Activated CD4-positive, alpha-beta memory T cell treated with anti-CD3 and anti-CD28 coated beads for 36 hours (primary cell): Measurements from ENCODE around the gene MRPL53. TPM values are rescaled to one million over a fixed set of nuclear protein-coding genes. Genes with fewer than 3 reads are reported as not detected.
"Not testable (repeated sequence)": the region's sequence is repeated elsewhere in the genome, so short reads cannot be mapped to it uniquely, and the experiment has no call there.

Experiments
- CTCF ChIA-PET: fragments of 350-600 bp; sonication (Branson Sonifier 250); formaldehyde crosslinking; loops from one replicate; lab custom pipeline; 2021; ENCODE audit warnings: antibody characterized with exemption, inconsistent platforms; lab: Charles Lee
- POLR2A ChIA-PET: fragments of 350-600 bp; sonication (Branson Sonifier 250); formaldehyde crosslinking; loops from one replicate; lab custom pipeline; 2021; ENCODE audit warnings: antibody characterized with exemption; lab: Charles Lee
- DNase-seq: peaks from one replicate; pipeline ENCODE4 v3.0.0-alpha.2; 2020
- H3K27ac Mint-ChIP-seq: one replicate; pipeline ENCODE4 v1.8.0; 2021; ENCODE audit warnings: mixed read lengths
- H3K27me3 Mint-ChIP-seq: one replicate; pipeline ENCODE4 v1.8.0; 2021; ENCODE audit warnings: mixed read lengths
- H3K36me3 Mint-ChIP-seq: one replicate; pipeline ENCODE4 v1.8.0; 2021; ENCODE audit warnings: mixed read lengths
- H3K4me1 Mint-ChIP-seq: one replicate; pipeline ENCODE4 v1.8.0; 2021; ENCODE audit warnings: low read depth, mixed read lengths
- H3K4me3 Mint-ChIP-seq: one replicate; pipeline ENCODE4 v1.8.0; 2021; ENCODE audit warnings: mild to moderate bottlenecking, mixed read lengths
- H3K9me3 Mint-ChIP-seq: one replicate; pipeline ENCODE4 v1.8.0; 2021; ENCODE audit warnings: mixed read lengths
- intact Hi-C: fragments of 100-400 bp; cut with micrococcal nuclease; formaldehyde crosslinking; loops from one replicate; pipeline ENCODE4 v1.15.1; 2023
- total RNA-seq, 2 experiments: library from RNA; stranded (reverse); gene quantifications; one replicate each; pipeline ENCODE4 v1.2.3, GENCODE V29; 2021

MRPL53 gene
- total RNA-seq, 2 experiments from 2014 or later, result 117 to 121 TPM

DNA sequence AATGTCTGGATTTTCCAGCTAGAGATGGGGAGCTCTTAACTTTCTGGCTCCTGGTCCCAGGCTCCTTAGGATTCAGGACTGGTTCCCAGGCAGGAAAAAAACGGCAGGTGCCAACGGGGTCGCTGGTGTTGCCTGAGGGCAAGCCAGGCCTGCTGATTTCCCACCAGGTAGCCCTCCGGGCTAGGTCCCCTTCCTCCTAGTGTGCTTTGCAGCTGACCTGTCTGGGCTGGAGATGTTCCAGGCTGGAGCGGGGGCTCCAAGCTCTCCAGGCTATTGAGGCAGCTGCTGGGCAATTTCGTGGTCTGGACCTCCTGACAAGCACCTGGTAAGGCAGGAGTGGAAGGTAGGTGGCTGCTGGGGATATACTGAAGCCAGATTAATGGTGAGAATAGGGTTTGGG is 2.0 kb upstream of the MRPL53 start:
- intact Hi-C loops, result no loop called here
- POLR2A ChIA-PET, result no interaction called here
- no peak for DNase-seq
- H3K4me1 Mint-ChIP-seq, result peaks cover 23% of the 10 kb centered on the region
- H3K27me3 Mint-ChIP-seq, result no peaks in the 10 kb centered on the region
- H3K9me3 Mint-ChIP-seq, result no peaks in the 10 kb centered on the region
- CTCF ChIA-PET, result interaction anchor here (0.9 to 4.8 kb wide), 5 partner anchors 8 to 241 kb away, joined by 3 to 47 read pairs (median 3); partner anchors contain the start of genes CCDC142 and TTC31
- peaks cover 25% of the 10 kb centered on the region for H3K36me3 Mint-ChIP-seq
- H3K4me3 Mint-ChIP-seq, result no peak overlapping the region
- H3K27ac Mint-ChIP-seq, result no peak overlapping the region

GRCh38 chr2:74472945-74473258 is 422 bp upstream of the MRPL53 start:
- intact Hi-C loops, result loop anchor here (1.0 to 2.0 kb wide), 3 partner anchors 9 to 56 kb away; partner anchors contain the start of genes AUP1, CCDC142, HTRA2 and WBP1
- POLR2A ChIA-PET, result interaction anchor here (1.0 to 2.4 kb wide), 5 partner anchors 9 to 57 kb away, joined by 3 to 23 read pairs (median 7); partner anchors contain the start of genes AUP1, CCDC142, HTRA2 and INO80B
- CTCF ChIA-PET, result interaction anchor here (1.2 to 4.8 kb wide), 3 partner anchors 10 to 82 kb away, joined by 3 to 47 read pairs (median 5); partner anchors contain the start of genes CCDC142, TTC31 and WBP1
- Mint-ChIP-seq H3K27me3 (no peaks in the 10 kb centered on the region), H3K36me3 (peaks cover 22% of the 10 kb centered on the region), H3K9me3 (no peaks in the 10 kb centered on the region), H3K27ac (peak overlapping the region; percentile 96), H3K4me1 (peaks cover 19% of the 10 kb centered on the region), H3K4me3 (peak overlapping the region; percentile 96)
- DNase-seq, result no peak

DNA sequence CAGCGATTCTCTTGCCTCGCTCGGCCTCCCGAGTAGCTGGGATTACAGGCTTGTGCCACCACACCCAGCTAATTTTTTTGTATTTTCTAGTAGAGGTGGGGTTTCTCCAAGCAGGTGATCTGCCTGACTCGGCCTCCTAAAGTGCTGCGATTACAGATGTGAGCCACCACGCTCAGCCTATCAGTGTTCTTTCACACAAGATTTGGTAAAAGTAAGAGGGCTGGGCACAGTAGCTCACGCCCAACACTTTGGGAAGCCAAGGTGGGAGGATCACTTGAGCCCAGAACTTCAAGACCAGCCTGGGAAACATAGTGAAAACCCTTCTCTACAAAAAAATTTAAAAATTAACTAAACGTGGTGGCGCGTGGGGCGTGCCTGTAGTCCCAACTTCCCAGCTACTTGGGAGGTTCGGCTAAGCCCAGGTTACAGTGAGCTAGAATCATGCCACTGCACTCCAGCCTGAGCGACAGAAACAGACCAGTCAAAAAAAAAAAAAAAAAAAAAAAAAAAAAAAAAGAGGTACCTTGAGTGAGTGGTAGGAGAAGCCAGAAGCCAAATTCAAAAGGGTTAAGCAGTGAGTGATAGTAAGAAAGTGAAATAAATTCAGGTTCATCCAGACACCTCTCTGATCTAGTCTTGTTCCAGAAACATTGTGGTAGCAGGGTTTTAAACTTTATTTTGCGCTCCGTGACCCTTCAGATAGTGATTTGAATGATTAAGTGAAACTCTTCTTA is 981 bp downstream of the MRPL53 start:
- H3K36me3 Mint-ChIP-seq, result peaks cover 22% of the 10 kb centered on the region
- POLR2A ChIA-PET, result interaction anchor here (0.6 to 2.4 kb wide), 3 partner anchors 10 to 95 kb away, joined by 3 to 23 read pairs (median 20); partner anchors contain the start of genes CCDC142, TTC31 and WBP1

GRCh38 chr2:74470742-74471141 is 1.7 kb downstream of the MRPL53 start:
- H3K27me3 Mint-ChIP-seq, H3K9me3 Mint-ChIP-seq, DNase-seq, intact Hi-C loops: not testable (repeated sequence)
- peak overlapping the region; percentile 71 for H3K27ac Mint-ChIP-seq
- ChIA-PET CTCF (interaction anchor here (1.2 to 4.8 kb wide), 2 partner anchors 12 to 13 kb away, joined by 11 to 47 read pairs; partner anchors contain the start of genes CCDC142, TTC31 and WBP1), POLR2A (interaction anchor here (2.4 kb wide), 1 partner anchor 12 kb away, joined by 20 read pairs; the partner anchor contains the start of gene WBP1)
- H3K4me1 Mint-ChIP-seq, result peaks cover 22% of the 10 kb centered on the region
- peaks cover 21% of the 10 kb centered on the region for H3K36me3 Mint-ChIP-seq
- H3K4me3 Mint-ChIP-seq, result peak overlapping the region; percentile 35

More for the DNA sequence above, 981 bp downstream of the MRPL53 start:
- Mint-ChIP-seq H3K27ac (peak overlapping the region; percentile 96), H3K4me1 (peaks cover 19% of the 10 kb centered on the region), H3K4me3 (peak overlapping the region; percentile 96), H3K27me3 (no peaks in the 10 kb centered on the region), H3K9me3 (no peaks in the 10 kb centered on the region)
- CTCF ChIA-PET, result interaction anchor here (1.2 to 4.8 kb wide), 2 partner anchors 11 to 13 kb away, joined by 11 to 47 read pairs; partner anchors contain the start of genes CCDC142, TTC31 and WBP1
- DNase-seq, result no peak
- intact Hi-C loops, result loop anchor here (1.0 to 2.0 kb wide), 3 partner anchors 11 to 57 kb away; partner anchors contain the start of genes AUP1, CCDC142, HTRA2 and WBP1

DNA sequence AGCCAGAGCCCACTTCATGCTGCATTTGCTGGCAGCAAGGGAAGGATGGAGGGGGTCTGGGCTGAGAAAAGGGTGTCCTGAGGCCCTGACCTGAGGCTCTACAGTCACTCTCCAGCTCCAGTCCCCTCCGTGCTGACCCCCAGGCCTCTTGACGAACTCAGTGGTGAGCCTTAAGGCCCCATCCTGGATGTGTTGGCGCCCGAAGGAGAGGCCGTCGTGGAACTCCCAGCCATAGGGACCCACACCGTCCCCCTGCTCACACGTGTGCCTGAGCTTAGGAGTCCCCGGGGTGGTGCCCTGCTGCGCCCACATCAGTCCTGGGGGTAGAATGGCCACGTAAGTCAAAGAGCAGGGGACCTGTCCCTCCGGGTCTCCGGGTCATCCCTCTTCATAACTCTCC is 8.1 kb downstream of the MRPL53 start:
- no peak for DNase-seq
- intact Hi-C loops, result no loop called here
- no peaks in the 10 kb centered on the region for H3K27me3 Mint-ChIP-seq

GRCh38 chr2:74462786-74463105 is 9.7 kb downstream of the MRPL53 start:
- H3K27ac Mint-ChIP-seq, result no peak overlapping the region
- peak overlapping the region; percentile 41 for H3K4me3 Mint-ChIP-seq
- ChIA-PET POLR2A (no interaction called here), CTCF (no interaction called here)
- H3K9me3 Mint-ChIP-seq, result no peaks in the 10 kb centered on the region
- peaks cover 37% of the 10 kb centered on the region for H3K4me1 Mint-ChIP-seq
- H3K36me3 Mint-ChIP-seq, result peaks cover 17% of the 10 kb centered on the region
- DNase-seq, result no peak
- intact Hi-C loops, result no loop called here
- H3K27me3 Mint-ChIP-seq, result peaks cover 2% of the 10 kb centered on the region

More for the DNA sequence above, 8.1 kb downstream of the MRPL53 start:
- H3K4me1 Mint-ChIP-seq, result peaks cover 27% of the 10 kb centered on the region
- peaks cover 15% of the 10 kb centered on the region for H3K36me3 Mint-ChIP-seq
- peak overlapping the region; percentile 72 for H3K27ac Mint-ChIP-seq
- ChIA-PET CTCF (interaction anchor here (1.0 to 1.8 kb wide), 4 partner anchors 9 to 67 kb away, joined by 3 to 10 read pairs (median 4); partner anchors contain the start of genes CCDC142 and TTC31), POLR2A (interaction anchor here (0.8 kb wide), 1 partner anchor 43 kb away, joined by 3 read pairs; no protein-coding TSS in a partner anchor)
- no peaks in the 10 kb centered on the region for H3K9me3 Mint-ChIP-seq
- H3K4me3 Mint-ChIP-seq, result peak overlapping the region; percentile 98

- Mint-ChIP-seq H3K36me3 (peaks cover 17% of the 10 kb centered on the region), H3K9me3 (no peaks in the 10 kb centered on the region), H3K4me3 (no peak overlapping the region), H3K27me3 (peaks cover 2% of the 10 kb centered on the region), H3K27ac (no peak overlapping the region), H3K4me1 (peaks cover 37% of the 10 kb centered on the region)
- ChIA-PET POLR2A (no interaction called here), CTCF (interaction anchor here (0.7 kb wide), 1 partner anchor 67 kb away, joined by 3 read pairs; no protein-coding TSS in a partner anchor)
- intact Hi-C loops, result no loop called here
- DNase-seq, result no peak
Observed at GRCh38 chr2:74462054-74462785, 10.3 kb downstream of the MRPL53 start.

DNA sequence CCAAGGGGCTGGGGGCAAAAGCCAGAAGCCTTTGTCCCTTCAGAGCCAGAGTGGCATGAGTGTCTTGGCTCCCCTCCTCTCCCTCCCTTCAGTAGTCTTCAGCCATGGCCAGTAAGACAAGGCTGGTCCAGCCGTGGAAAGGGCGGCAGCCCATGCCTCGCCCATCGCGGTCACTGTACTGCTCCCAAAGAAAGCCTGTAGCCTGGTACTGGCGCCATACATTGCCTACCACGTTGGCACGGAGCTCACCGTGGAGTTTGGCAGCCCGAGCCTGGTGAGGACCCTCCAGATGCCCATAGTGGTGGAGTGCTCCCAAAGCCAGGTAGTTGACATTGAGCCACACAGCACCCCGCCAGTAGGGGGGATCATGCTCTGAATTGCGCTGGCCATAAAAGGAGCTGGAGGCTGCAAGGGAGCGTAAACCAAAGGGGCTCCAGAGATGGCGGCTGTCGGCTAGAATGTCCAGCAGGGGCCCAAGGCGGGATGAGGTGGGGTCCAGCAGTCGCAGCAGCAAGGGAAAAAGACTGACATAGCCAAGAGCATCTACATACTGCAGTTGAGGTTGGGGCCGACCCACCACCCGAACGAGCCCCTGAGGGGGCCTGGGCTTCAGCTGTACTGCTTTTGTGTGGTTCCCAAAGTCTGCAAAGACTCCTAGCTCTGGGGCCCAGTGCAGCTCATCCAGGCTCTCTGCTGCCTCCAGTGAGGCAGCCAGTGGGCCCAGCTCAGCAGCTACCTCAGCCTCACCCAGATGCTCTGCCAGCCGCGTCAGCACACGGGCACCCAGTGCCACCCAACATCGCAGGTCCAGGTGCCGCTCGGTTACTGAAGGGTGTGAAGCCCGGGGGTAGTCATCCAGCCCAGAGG is 11.1 kb downstream of the MRPL53 start:
- ChIA-PET POLR2A (no interaction called here), CTCF (interaction anchor here (0.7 kb wide), 1 partner anchor 67 kb away, joined by 3 read pairs; no protein-coding TSS in a partner anchor)
- Mint-ChIP-seq H3K4me1 (peaks cover 44% of the 10 kb centered on the region), H3K27ac (peak overlapping the region; percentile 38), H3K9me3 (no peaks in the 10 kb centered on the region), H3K27me3 (peaks cover 2% of the 10 kb centered on the region), H3K36me3 (peaks cover 19% of the 10 kb centered on the region), H3K4me3 (no peak overlapping the region)
- DNase-seq, result no peak
- intact Hi-C loops, result no loop called here

GRCh38 chr2:74460187-74460586 is 12.3 kb downstream of the MRPL53 start:
- Mint-ChIP-seq H3K4me3 (peak overlapping the region; percentile 87), H3K36me3 (peaks cover 19% of the 10 kb centered on the region), H3K4me1 (peaks cover 54% of the 10 kb centered on the region)
- POLR2A ChIA-PET, result interaction anchor here (2.5 to 3.2 kb wide), 2 partner anchors 12 to 21 kb away, joined by 19 to 20 read pairs; partner anchors contain the start of genes CCDC142, MRPL53 and TTC31
- DNase-seq, intact Hi-C loops, H3K9me3 Mint-ChIP-seq, H3K27me3 Mint-ChIP-seq, H3K27ac Mint-ChIP-seq, CTCF ChIA-PET: not testable (repeated sequence)

- H3K27me3 Mint-ChIP-seq, DNase-seq, H3K9me3 Mint-ChIP-seq: not testable (repeated sequence)
- ChIA-PET CTCF (interaction anchor here (3.2 kb wide), 1 partner anchor 23 kb away, joined by 17 read pairs; the partner anchor contains the start of genes CCDC142 and TTC31), POLR2A (interaction anchor here (0.6 to 3.2 kb wide), 7 partner anchors 9 to 71 kb away, joined by 3 to 20 read pairs (median 6); partner anchors contain the start of genes AUP1, CCDC142, DQX1 and HTRA2)
- Mint-ChIP-seq H3K4me1 (peaks cover 58% of the 10 kb centered on the region), H3K27ac (peak overlapping the region; percentile 74), H3K36me3 (peaks cover 20% of the 10 kb centered on the region), H3K4me3 (peak overlapping the region; percentile 87)
- intact Hi-C loops, result loop anchor here (10.0 kb wide), 1 partner anchor 1225 kb away; the partner anchor contains the start of genes CCT7 and PRADC1
Observed at GRCh38 chr2:74459503-74460118, 12.9 kb downstream of the MRPL53 start.
